ENCODE results near the gene VTA1. TPM values are rescaled to one million over a fixed set of nuclear protein-coding genes. Genes with fewer than 3 reads are reported as not detected.
"Not testable (repeated sequence)": the region's sequence is repeated elsewhere in the genome, so short reads cannot be mapped to it uniquely, and the experiment has no call there.

The VTA1 gene
- polyA plus RNA-seq, 12 donors = 35.3 to 70.4 (median 66.2) TPM; not detected in 1

DNA sequence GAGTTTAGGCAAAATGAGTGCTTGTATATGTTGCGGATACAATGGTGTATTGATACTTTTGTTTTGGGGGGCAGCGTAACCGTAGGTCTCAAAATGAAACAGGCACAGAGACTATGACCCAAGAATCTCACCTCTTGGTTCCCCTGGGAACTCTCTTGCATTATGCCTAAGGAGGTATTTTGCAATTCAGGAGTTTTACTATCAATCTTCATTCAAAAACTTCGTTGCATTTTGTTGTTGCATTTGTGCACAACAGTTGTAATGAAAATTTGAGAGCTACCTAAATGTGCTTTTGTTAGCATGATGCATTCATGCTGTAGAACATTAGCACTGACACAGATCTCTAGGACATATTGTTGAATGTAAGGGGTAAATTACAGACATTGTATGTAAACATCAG, 18.2 kb downstream of the VTA1 start:
- DNase-seq = no peak

DNA sequence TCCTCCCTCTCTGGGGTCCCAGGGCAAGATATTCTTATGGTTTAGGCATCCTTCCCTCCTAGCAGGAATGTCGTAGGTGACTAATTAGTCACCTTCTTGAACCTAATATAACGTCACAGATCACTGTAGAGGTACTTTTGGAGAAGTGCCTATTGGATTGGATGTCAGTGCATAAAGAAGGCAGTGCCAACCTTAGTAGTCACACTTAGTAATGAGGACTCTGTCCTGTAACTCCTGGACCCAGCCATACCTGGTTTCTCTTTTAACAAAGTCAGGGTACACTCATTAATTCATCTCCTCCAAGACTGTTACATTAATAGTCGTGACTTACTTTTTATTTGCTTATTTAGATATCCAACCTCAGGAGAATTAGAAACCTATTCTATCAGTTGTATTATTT, 20.0 kb downstream of the VTA1 start:
- no peak for DNase-seq

DNA sequence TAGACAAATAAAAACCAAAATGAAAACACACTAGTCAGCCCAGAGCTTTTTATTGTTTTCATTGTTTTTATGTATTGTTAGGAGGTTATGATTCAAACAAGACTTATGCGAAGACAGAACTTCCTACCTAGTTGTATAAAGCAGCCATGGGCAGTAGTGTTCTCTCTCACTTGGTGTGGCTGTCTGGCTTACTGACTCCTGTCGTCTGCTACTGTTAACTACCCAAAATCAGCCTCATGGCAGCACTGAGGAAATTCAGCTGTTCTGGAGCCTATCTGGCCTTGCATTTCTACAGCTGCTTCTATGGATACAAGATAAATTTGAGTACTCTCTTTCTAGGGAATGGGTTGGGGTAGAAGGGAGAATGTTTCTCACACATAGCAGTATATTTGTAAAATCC, 20.4 kb downstream of the VTA1 start:
- DNase-seq = no peak

DNA sequence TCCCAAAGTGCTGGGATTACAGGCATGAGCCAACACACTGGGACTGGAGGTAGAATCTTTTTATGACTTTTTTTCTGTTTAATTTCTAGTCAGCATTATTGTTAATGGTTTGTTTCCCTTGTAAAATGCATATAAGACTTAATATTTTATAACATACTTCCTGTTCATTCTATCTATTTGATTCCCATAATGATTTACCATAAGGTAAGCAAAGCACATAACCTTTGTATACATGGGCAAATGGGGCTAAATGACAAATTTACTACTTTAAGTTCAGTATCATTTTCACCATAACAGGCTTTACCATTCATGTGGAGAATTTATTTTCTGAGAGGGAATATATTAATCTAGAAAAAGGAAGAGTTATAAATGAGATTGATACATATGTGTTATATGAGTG, 24.3 kb downstream of the VTA1 start:
- no peak for DNase-seq

DNA sequence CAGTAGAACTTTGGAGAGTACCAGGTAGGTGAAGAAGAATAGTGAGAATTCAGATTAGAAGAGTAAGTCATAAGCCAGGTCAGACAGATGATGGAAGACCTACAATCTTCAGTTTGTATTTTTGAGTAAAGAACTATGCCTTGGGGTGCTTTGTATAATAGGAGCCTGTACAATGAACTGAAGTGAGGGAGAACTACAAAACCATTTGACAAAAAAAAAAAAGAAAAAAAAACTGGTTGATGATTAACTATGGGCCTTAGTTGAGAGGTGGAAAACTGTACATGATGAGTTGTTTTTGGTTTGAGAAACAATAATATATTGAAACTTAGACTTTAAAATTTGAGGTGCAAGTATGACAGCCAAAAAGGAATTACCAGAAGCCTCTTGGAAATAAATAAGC, 25.7 kb downstream of the VTA1 start:
- DNase-seq = no peak

DNA sequence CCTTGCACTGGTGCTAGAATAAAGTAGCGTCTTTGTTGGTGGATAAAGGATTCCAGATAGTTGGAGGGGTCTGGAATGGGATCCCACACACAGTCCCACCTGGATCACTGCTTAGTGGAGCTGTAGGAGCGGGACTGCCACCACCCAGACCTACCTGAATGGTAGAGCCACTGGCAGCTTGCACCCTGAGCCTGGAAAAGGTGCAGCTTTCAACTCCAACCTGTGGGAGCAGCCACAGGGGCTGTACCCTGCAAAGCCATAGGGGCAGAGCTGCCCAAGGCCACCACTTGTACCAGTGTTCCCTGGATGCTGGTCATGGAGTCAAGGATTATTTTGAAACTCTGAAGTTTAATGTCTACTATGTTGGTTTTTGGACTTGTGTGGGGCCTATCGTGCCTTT, 26.9 kb downstream of the VTA1 start:
- DNase-seq = no peak

DNA sequence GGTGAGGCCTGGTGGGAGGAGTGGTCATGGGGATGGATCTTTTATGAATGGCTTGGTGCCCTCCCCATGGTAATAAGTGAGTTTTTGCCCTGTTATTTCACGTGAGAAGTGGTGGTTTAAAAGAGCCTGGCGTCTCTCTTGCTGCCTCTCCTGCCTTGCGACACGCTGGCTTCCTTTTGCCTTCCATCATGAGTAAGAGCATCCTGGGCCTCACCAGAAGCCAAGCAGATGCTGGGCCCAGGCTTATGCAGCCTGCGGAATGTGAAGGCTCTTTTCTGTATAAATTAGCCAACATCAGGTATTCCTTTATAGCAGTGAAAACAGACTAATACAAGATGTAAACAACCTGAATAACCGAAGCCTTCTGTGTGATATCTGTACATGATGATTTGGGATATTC, 27.6 kb downstream of the VTA1 start:
- no peak for DNase-seq

DNA sequence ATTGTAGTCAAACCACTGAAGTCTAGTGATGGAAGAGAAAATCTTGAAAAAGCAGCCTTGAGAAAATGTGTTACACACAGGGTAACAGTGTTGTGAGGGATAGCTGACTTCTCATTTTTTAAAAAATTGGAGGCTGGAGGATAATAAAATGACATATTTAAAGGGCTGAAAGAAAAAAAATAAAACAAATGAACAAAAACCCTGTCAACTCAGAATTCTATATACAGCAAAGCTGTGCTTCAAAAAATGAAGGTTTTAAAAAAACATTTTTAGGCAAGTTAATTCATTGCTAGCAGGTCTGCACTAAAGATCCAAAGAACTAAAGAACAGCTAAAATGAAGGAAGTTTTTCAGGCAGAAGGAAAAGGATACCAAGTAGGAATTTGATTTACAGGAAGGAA, 31.1 kb downstream of the VTA1 start:
- no peak for DNase-seq

DNA sequence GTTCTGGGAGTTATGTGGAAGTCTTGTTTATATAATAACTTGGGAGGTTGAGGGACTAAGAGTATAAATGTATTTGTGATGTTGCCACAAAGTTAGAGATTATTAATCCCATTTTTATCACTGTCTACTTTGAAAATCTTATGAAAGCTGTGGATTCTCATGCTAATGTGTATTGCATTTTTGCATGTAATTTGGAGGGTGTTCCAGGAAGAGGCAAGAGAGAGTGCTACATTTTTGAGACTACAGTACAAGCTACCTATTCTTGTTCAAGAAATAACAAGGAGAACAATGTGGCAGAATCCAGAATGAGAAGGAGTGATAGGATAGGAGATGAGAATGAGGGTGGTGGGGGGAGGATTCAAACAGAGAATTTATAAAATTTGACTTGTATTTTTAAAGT, 34.9 kb downstream of the VTA1 start:
- no peak for DNase-seq

DNA sequence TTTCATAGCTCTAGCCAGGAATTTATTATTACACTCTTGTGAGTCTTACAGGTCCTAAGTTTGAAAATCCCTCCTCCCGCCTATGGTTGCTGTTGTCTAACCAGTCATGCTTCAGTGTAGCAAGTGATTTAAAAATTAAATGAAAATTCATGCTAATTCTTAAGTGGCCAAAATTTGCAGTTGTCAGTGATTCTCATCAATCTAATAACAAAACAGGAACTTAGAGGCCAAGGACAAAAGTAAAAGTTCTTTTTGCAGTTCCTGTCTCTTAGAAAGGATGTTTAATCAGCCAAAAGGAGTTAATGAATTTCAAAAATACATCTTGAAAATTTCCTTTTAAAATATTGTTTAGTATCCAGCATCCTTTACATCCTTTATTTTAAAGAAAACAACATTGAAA, 36.3 kb downstream of the VTA1 start:
- no peak for DNase-seq

DNA sequence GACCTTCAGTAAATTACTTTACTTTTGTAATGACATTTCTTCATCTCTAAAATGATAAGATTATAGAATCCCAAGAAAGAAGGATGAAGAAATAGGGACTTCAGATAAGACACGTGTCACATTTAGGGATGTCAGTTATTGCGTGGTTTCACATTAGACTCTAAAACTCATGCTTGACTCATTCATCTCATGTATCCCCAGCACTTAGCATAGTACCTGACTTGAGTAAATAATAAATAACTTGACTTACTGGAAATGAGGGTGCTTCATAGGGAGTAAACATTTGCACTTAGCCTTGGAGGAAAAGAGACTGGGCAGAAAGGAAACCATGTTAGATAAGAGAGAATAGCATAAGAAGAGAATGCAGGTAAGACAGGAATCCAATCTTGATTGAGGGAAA, 37.2 kb downstream of the VTA1 start:
- DNase-seq = no peak

DNA sequence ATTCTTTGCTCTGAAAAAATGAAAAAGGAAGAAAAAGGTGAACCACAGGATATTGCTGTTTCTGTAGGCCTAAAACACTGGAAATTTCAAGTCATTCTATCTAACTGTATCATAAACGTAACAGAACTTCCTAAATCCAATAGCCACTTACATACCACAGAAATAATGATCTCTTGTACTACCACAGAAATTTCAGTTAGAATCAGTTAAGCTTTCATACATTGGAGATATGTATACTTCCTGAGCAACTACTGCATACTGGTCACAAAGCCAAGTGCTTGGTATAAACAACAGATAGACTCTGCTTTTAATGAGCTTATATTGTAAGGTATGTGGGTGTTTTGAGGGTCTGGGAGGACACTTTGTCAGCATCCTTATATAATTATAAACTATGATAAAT, 38.6 kb downstream of the VTA1 start:
- DNase-seq = no peak

DNA sequence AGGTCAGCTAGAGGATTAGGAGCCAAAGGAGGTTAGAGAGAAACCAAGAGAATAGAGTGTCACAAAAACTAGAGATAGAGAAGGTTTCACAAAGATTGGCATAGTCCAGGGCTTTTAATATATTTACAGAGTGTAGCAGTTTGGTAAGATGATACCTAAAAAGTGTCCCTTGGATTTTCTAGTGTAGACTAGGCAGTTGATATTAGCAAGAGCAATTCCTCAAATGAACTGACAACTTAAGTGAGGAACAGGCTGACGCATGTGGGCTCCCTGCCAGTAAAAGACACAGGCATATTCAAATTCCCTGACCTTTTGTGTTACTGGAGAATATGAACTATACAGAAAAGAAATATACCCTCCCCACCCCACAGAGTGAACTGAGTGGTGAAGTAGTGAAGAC, 40.1 kb downstream of the VTA1 start:
- DNase-seq = peak; percentile 8

DNA sequence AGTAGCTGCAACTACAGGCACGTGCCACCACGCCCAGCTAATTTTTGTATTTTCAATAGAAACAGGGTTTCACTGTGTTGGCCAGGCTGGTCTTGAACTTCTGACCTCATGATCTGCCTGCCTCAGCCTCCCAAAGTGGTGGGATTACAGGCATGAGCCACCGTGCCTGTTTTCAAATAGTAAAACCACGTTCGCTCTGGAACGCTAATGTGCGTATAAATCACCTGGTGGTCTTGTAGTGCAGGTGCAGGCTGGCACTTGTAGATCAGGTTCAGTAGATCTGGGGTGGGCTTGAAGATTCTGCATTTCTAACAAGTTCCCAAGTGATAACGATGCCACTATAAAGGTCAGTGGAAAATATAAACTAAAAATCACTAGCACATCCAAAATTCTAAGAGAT, 41.3 kb downstream of the VTA1 start:
- DNase-seq = not testable (repeated sequence)

DNA sequence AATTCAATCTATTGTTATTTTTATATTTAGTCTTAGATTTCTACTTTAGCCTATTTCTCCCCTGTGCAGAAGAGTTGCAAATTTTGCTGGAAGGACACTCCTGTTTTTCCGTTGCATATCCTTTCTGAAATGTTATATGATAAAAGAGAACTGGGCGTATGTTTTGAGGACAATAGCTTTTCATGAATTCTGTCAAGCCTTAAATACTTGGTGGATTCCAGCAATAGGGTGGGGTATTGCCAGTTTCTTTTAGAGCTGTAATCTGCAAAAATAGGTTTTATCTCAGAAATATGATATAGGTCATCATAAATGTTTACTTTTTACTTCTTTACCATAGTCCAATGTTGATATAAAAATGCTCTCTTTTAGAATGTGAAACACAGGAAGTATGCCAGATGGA, 42.0 kb downstream of the VTA1 start:
- no peak for DNase-seq

DNA sequence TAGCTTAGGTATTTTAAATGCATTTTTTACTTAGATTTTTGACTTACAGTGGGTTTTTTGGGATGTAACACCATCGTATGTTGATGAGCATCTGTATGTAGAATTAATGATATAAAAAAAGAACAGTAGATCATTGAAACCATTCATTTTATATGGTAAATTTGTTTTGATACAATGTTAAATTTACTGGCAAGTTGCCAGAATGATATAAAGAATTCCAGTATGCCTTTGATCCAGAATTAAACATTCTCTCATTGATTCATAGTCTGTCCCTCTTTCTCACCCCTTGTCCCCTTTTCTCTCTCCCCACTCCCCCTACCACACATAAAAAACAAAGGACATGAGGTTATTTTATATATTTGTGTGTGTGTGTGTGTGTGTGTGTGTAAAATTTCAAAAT, 45.3 kb downstream of the VTA1 start:
- DNase-seq = no peak

DNA sequence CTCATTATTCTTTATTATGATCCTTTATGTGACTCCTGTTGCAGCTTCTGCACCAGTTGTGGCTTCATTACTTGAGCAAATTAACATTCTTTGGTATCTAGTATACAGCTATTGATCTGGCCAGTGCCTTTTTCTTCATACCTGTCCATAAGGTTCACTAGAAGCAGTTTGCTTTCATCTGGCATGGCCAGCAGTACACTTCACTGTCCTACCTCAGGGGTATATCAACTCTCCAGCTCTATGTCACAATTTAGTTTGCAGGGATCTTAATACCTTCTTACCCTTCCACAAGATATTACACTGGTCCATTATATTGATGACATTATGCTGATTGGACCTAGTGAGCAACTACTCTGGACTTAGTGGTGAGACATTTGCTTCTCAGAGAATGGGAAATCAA, 46.6 kb downstream of the VTA1 start:
- no peak for DNase-seq

DNA sequence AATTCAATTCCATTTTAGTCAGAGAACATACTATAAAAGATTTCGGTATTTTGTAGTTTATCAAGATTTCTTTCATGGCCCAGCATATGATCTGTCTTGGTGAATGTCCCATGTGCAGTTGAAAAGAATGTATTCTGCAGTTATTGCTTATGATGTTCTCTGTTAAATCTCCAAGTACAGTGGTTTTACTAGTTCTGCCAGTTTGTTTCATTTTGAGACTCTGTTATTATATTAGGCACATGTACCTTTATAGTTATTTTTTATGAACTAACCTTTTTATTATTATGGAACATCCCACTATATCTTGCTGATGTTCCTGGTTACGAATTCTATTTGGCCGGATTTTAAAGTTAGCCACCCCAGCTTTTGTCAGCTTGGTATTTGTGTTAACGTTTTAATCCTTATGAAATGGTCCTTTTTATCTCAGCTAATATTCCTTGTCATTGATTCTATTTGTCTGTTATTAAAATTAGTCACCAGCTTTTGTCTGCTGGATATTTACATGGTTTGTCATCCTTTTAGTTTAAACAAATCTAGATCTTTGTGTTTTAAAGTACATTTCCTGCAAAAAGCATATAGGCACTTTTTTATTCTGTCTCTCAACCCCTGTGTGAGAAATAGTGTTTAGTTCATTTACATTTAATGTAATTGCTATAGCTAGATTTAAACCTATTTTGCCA, 48.9 kb downstream of the VTA1 start:
- DNase-seq = no peak

DNA sequence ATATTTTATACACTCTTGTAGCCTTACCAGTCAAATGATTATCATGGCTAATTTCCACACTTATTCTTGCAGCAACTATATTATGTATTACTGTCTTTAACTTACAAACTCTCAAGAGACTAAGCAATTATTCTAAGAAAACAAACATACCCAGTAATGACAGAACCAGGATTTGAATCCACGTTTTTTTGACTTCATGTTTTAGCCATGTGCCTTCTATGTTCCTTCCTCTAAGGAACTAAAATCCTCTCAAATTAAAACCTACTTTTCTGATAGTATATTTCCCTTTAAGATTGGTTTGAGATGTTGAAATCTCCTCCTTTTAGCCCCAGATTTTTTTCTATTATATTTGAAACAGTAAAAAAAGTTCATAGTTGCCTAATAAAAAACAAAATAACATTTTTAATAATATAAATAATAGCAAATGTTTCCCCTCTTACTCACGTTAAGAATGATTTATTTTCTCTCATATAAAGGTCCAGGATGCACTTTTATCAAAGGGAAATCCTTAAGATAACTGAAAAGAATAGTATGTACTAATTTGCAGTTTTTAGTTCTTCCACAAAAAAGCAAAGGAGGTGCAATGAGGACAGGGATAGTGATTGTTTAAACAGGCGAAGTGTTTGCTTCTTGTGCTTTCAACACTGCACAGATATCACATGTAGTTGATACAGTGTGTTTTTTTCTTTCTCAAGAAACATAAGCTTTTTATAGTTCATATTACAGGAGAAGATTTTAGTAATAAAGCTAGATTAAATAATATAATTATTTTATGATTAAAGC, 54.0 kb downstream of the VTA1 start:
- DNase-seq = no peak

DNA sequence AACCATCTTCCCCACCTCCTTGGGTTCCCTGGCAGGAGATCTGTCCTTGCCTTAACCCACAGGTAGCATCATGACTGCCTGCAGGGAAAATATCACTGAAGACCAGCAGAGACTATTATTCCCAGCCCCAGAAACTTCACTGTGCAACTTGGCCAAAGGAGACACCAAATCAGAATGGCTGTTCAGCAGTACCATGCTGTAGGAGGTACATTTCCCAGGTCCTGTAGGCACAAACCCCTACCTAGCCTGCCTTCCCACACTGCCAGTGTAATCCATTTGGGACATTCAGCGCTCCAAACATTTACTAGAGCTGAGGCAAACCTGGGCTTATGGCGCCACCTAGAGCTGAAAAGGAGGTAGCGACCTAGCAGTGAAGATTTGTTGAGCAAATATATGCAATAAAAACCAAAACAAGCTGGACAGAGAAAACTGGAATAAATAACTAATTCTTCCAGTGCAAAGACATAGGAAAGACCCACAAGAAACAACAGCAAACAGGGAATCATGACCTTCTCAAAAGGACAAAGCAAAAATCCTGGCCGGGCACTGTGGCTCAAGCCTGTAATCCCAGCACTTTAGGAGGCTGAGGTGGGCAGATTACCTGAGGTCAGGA, 60.3 kb downstream of the VTA1 start:
- no peak for DNase-seq

DNA sequence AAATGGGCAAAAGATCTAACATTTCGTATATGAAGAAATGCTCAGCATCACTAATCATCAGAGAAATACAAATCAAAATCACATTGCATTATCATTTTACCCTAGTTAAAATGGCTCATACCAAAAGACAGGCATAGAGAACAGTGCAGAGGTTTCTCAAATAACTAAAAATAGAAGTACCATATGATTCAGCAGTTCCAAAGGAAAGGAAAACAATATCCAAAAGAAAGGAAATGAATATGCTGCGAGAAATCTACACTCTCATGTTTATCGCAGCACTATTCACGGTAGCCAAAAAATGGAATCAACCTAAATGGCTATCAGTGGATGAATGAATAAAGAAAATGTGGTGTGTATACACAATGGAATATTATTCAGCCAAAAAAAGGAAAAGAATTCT, 63.5 kb downstream of the VTA1 start:
- DNase-seq = no peak

DNA sequence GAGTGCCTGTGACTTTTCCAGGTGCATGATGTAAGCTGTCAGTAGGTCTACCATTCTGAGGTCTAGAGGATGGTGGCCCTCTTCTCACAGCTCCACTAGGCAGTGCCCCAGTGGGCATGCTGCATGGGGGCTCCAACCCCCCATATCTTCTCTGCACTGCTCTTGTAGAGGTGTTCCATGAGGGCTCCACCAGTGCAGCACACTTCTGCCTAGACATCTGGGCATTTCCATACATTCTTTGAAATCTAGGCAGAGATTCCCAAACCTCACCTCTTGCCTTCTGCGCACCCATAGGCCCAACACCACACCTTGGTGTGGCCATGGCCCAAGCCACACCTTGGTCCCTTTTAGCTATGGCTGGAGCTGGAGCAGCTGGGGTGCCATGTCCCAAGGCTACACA, 66.3 kb downstream of the VTA1 start:
- DNase-seq = no peak

DNA sequence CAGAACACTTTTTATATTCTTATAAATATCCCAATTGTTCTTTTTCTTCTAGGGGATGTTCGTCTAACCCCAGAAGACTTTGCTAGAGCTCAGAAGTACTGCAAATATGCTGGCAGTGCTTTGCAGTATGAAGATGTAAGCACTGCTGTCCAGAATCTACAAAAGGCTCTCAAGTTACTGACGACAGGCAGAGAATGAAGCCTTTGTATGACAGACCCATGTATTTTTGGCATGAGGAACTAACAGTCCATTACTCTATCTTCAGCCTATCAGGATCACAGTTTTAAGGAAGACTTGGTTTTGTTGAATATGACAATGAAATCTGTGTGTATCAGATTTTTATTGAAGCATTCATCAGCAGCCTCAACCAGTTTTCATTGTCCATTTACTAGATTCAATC, 71.4 kb downstream of the VTA1 start:
- no peak for DNase-seq
